MCF 10A (cell line): Measurements from ENCODE around the gene PGBD5. TPM values are rescaled to one million over a fixed set of nuclear protein-coding genes. Genes with fewer than 3 reads are reported as not detected.

Experiments used
- BruUV-seq: library from RNA; stranded (reverse); fragments of 400-500 nt; replicated peaks from 2 replicates; lab custom pipeline; 2021; lab: Mats Ljungman, UMichigan
- CTCF ChIA-PET: fragments of 300-600 bp; sonication (Branson Sonifier 250); formaldehyde crosslinking; extraction: SDS; loops from one replicate; lab custom pipeline; 2021; ENCODE audit warnings: antibody characterized with exemption, inconsistent platforms; lab: Yijun Ruan, JAX
- POLR2A ChIA-PET: fragments of 300-600, 350-650 bp; sonication (Branson Sonifier 250); formaldehyde crosslinking; extraction: SDS; loops from one replicate; lab custom pipeline; 2020; ENCODE audit warnings: antibody characterized with exemption, inconsistent platforms; lab: Yijun Ruan, JAX
- DNase-seq: peaks from one replicate; pipeline ENCODE4 v3.0.0-alpha.2; 2018; ENCODE audit not compliant: unreplicated experiment
- H3K27ac Mint-ChIP-seq: one replicate; pipeline ENCODE4 v1.8.0; 2022; ENCODE audit warnings: mild to moderate bottlenecking, low read depth, mixed read lengths; ENCODE audit not compliant: unreplicated experiment
- H3K27me3 Mint-ChIP-seq: one replicate; pipeline ENCODE4 v1.8.0; 2022; ENCODE audit warnings: mixed read lengths; ENCODE audit not compliant: insufficient read depth, unreplicated experiment
- H3K36me3 Mint-ChIP-seq: one replicate; pipeline ENCODE4 v1.8.0; 2022; ENCODE audit warnings: mild to moderate bottlenecking, moderate library complexity, mixed read lengths; ENCODE audit not compliant: insufficient read depth, unreplicated experiment
- H3K4me1 Mint-ChIP-seq: one replicate; pipeline ENCODE4 v1.8.0; 2022; ENCODE audit warnings: mixed read lengths; ENCODE audit not compliant: insufficient read depth, unreplicated experiment
- H3K4me3 Mint-ChIP-seq: one replicate; pipeline ENCODE4 v1.8.0; 2022; ENCODE audit warnings: mild to moderate bottlenecking, moderate library complexity, mixed read lengths; ENCODE audit not compliant: unreplicated experiment
- H3K9me3 Mint-ChIP-seq: one replicate; pipeline ENCODE4 v1.8.0; 2022; ENCODE audit warnings: mixed read lengths; ENCODE audit not compliant: unreplicated experiment
- intact Hi-C: fragments of 100-400 bp; cut with micrococcal nuclease; formaldehyde crosslinking; loops from 2 replicates; pipeline ENCODE4 v1.14.1; 2022
- total RNA-seq: library from RNA; stranded (reverse); gene quantifications from 2 replicates; pipeline ENCODE4 v1.2.3, GENCODE V29; 2022
- TF ChIP-seq, protein P1 (sequence below): fragments of 200-600 bp; IDR thresholded peaks from one replicate; pipeline ENCODE4 v1.8.0; 2022; ENCODE audit warnings: antibody characterized with exemption, mild to moderate bottlenecking; ENCODE audit not compliant: unreplicated experiment

Gene PGBD5
- total RNA-seq, 1 experiment from 2014 or later: 1.2 TPM

DNA sequence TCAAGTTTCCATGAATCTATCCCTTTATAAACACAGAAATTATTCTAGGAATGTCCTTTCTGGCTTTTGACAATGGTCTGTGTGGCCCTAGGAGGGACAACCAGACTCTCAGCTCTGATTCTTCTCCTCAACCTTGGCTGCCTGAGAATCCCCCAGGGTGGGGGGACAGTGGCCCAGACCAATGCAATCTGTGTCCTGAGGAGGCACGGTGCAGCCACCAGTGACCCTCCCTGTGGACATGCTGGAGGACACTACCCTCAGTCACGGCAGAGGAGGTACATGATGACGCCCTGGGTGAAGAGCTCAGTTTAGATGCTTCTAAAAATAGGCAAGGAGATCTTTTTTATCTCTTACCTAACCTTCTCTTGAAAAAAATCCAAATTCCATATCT lies 91.7 kb downstream of the PGBD5 start:
- intact Hi-C loops: no loop called here
- Mint-ChIP-seq H3K4me3 (no peak overlapping the region), H3K36me3 (no peaks in the 10 kb centered on the region), H3K9me3 (no peaks in the 10 kb centered on the region), H3K27ac (no peak overlapping the region), H3K4me1 (no peaks in the 10 kb centered on the region), H3K27me3 (no peaks in the 10 kb centered on the region)
- BruUV-seq: no TSS peak
- TF ChIP-seq, protein P1, sequence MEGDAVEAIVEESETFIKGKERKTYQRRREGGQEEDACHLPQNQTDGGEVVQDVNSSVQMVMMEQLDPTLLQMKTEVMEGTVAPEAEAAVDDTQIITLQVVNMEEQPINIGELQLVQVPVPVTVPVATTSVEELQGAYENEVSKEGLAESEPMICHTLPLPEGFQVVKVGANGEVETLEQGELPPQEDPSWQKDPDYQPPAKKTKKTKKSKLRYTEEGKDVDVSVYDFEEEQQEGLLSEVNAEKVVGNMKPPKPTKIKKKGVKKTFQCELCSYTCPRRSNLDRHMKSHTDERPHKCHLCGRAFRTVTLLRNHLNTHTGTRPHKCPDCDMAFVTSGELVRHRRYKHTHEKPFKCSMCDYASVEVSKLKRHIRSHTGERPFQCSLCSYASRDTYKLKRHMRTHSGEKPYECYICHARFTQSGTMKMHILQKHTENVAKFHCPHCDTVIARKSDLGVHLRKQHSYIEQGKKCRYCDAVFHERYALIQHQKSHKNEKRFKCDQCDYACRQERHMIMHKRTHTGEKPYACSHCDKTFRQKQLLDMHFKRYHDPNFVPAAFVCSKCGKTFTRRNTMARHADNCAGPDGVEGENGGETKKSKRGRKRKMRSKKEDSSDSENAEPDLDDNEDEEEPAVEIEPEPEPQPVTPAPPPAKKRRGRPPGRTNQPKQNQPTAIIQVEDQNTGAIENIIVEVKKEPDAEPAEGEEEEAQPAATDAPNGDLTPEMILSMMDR: no peak
- no peak for DNase-seq
- ChIA-PET CTCF (interaction anchor here (0.5 to 0.7 kb wide), 4 partner anchors 33 to 1074 kb away, joined by 3 to 4 read pairs (median 3); no protein-coding TSS in a partner anchor), POLR2A (interaction anchor here (0.7 to 1.0 kb wide), 2 partner anchors 11 to 25 kb away, joined by 3 to 5 read pairs; no protein-coding TSS in a partner anchor)

DNA sequence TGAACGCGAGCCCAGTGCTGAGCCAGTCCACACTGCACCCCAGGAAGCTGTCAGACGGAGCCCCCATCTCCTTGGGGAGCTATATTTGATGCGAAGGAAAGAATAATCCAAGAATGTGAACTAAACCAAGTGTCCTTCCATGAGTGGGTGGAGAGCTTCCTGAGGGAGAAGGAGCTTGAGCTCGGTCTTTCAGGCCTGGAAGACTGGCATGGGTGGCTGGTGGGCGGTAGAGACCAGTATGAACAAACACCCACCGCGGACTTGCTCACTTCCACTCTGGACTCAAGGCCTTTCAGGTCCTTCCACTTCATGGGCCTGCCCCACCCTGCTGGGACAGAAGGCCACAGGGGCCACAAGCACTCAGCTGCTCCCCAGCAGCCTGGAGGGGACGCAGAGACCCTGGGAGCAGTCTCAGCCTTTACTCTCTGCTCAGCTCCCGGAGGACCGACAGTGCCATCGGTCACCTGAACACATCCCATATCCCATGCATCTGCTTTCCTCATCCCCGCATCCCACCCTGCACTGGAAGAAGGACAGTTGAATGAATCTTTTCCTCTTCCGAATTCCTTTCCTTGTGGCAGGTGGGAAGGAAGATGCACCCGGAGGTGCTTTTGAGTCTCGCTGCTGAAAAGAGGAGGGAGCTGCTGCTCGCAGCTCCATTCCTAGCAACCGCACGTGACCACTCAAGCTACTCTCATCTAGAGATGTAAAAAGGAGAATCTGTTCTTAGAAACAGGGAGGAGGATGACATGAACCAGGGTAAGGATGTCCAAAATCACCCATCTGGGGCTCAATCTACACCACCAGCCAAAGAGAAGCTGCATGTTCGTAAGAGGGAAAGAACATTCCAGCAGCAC lies 92.3 kb downstream of the PGBD5 start:
- no TSS peak for BruUV-seq
- ChIA-PET CTCF (interaction anchor here (0.6 to 0.7 kb wide), 4 partner anchors 14 to 1073 kb away, joined by 3 to 4 read pairs (median 3); no protein-coding TSS in a partner anchor), POLR2A (interaction anchor here (1.0 kb wide), 1 partner anchor 12 kb away, joined by 5 read pairs; no protein-coding TSS in a partner anchor)
- intact Hi-C loops: no loop called here
- Mint-ChIP-seq H3K36me3 (no peaks in the 10 kb centered on the region), H3K27me3 (no peaks in the 10 kb centered on the region), H3K4me1 (peaks cover under 1% of the 10 kb centered on the region), H3K27ac (no peak overlapping the region), H3K4me3 (no peak overlapping the region), H3K9me3 (no peaks in the 10 kb centered on the region)
- no peak for DNase-seq
- TF ChIP-seq, protein P1: no peak

DNA sequence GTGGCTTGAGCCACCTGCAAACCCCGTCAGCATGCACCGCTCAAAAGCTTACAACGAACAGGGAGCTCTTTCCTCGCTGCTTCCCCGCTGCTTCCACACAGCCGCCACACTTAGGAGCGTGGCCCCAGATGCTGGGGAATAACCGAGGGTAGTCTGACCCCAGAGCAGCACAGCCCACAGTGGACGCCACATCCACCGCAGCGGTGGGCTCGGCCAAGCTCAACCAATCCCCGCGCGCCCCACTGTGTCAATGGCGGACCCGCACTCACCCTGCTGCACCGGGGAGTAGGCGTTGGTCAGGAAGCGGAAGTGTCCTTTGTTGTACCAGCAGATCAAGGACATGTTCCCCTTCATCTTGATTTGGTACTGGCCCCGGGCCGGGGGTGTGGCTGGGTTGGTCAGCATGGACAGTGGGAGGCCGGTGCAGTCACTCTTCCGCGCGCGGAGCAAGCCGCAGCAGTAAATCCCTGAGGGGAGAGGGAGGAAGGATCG lies 93.5 kb downstream of the PGBD5 start:
- H3K4me3 Mint-ChIP-seq: no peak overlapping the region
- POLR2A ChIA-PET: no interaction called here

More for the DNA sequence above, 93.5 kb downstream of the PGBD5 start:
- TF ChIP-seq, protein P1: no peak
- no peak for DNase-seq
- intact Hi-C loops: no loop called here
- no peak overlapping the region for H3K27ac Mint-ChIP-seq
- H3K4me1 Mint-ChIP-seq: peaks cover 13% of the 10 kb centered on the region
- CTCF ChIA-PET: no interaction called here
- H3K27me3 Mint-ChIP-seq: no peaks in the 10 kb centered on the region
- no peaks in the 10 kb centered on the region for H3K36me3 Mint-ChIP-seq
- H3K9me3 Mint-ChIP-seq: no peaks in the 10 kb centered on the region
- BruUV-seq: no TSS peak
